Central memory CD8-positive, alpha-beta T cell (primary cell): ENCODE measurements around the gene ADPRS.

Source experiments
- ATAC-seq: fragments of 150-1000 bp; cut with Tn5 transposase; replicated peaks from 2 replicates; pipeline ENCODE4 v1.10.0; 2022; ENCODE audit warnings: mild to moderate bottlenecking, moderate FRiP score, moderate number of reproducible peaks; ENCODE audit not compliant: poor library complexity, severe bottlenecking; ENCODE audit errors: extremely low read depth
- DNase-seq, 2 donors: peaks; one replicate each; pipeline ENCODE4 v3.0.0; 2021; ENCODE audit warnings: low spot score in 2 of 2
- H3K27ac Mint-ChIP-seq: one replicate; pipeline ENCODE4 v1.8.0; 2022; ENCODE audit warnings: low read depth, mild to moderate bottlenecking, moderate library complexity, mixed read lengths
- H3K27me3 Mint-ChIP-seq: one replicate; pipeline ENCODE4 v1.8.0; 2022; ENCODE audit warnings: mixed read lengths
- H3K36me3 Mint-ChIP-seq: one replicate; pipeline ENCODE4 v1.8.0; 2022; ENCODE audit warnings: mild to moderate bottlenecking, moderate library complexity, mixed read lengths; ENCODE audit not compliant: insufficient read depth
- H3K4me1 Mint-ChIP-seq: one replicate; pipeline ENCODE4 v1.8.0; 2022; ENCODE audit warnings: mixed read lengths
- H3K4me3 Mint-ChIP-seq: one replicate; pipeline ENCODE4 v1.8.0; 2022; ENCODE audit warnings: mild to moderate bottlenecking, moderate library complexity, mixed read lengths
- H3K9me3 Mint-ChIP-seq: one replicate; pipeline ENCODE4 v1.8.0; 2022; ENCODE audit warnings: mixed read lengths

The ADPRS gene

GRCh38 chr1:36122062-36123030 is 33.7 kb downstream of the ADPRS start:
- peaks cover 6% of the 10 kb centered on the region for H3K36me3 Mint-ChIP-seq
- DNase-seq: no peak
- no peak overlapping the region for H3K27ac Mint-ChIP-seq
- no peaks in the 10 kb centered on the region for H3K9me3 Mint-ChIP-seq
- ATAC-seq: no peak
- peaks cover 54% of the 10 kb centered on the region for H3K27me3 Mint-ChIP-seq
- H3K4me3 Mint-ChIP-seq: no peak overlapping the region
- peaks cover 27% of the 10 kb centered on the region for H3K4me1 Mint-ChIP-seq

GRCh38 chr1:36123356-36123755 is 34.7 kb downstream of the ADPRS start:
- no peak overlapping the region for H3K4me3 Mint-ChIP-seq
- ATAC-seq (peak; percentile 52), DNase-seq (no peak)
- H3K27ac Mint-ChIP-seq: no peak overlapping the region
- H3K36me3 Mint-ChIP-seq: peaks cover 8% of the 10 kb centered on the region
- H3K27me3 Mint-ChIP-seq: peaks cover 54% of the 10 kb centered on the region
- H3K4me1 Mint-ChIP-seq: peaks cover 27% of the 10 kb centered on the region
- H3K9me3 Mint-ChIP-seq: no peaks in the 10 kb centered on the region

GRCh38 chr1:36124404-36125128 is 35.9 kb downstream of the ADPRS start:
- peak overlapping the region; percentile 26 for H3K27ac Mint-ChIP-seq
- no peaks in the 10 kb centered on the region for H3K9me3 Mint-ChIP-seq
- ATAC-seq (no peak), DNase-seq (no peak)
- H3K36me3 Mint-ChIP-seq: peaks cover 8% of the 10 kb centered on the region
- H3K4me1 Mint-ChIP-seq: peaks cover 27% of the 10 kb centered on the region
- H3K4me3 Mint-ChIP-seq: peak overlapping the region; percentile 59
- peaks cover 54% of the 10 kb centered on the region for H3K27me3 Mint-ChIP-seq

- Mint-ChIP-seq H3K27ac (peak within 1 kb of the TSS; percentile 26), H3K27me3 (peaks cover 49% of the 10 kb centered on the region), H3K4me3 (peak within 1 kb of the TSS; percentile 59), H3K9me3 (no peaks in the 10 kb centered on the region), H3K36me3 (peaks cover 8% of the 10 kb centered on the region), H3K4me1 (peaks cover 27% of the 10 kb centered on the region)
- ATAC-seq (no peak), DNase-seq (no peak)
Measured at GRCh38 chr1:36125129-36125991, 36.7 kb downstream of the ADPRS start, which contains the start of gene COL8A2. Gene COL8A2 (minus strand): TSS chr1:36125222. CDS start chr1:36100242, 24,980 bp downstream.

- Mint-ChIP-seq H3K9me3 (no peaks in the 10 kb centered on the region), H3K36me3 (peaks cover 8% of the 10 kb centered on the region), H3K4me3 (no peak overlapping the region), H3K27ac (no peak overlapping the region), H3K4me1 (peaks cover 27% of the 10 kb centered on the region), H3K27me3 (peaks cover 47% of the 10 kb centered on the region)
- ATAC-seq: no peak
- no peak for DNase-seq
Measured at GRCh38 chr1:36126005-36126716, 37.5 kb downstream of the ADPRS start.

- no peak overlapping the region for H3K27ac Mint-ChIP-seq
- DNase-seq (no peak), ATAC-seq (no peak)
- H3K9me3 Mint-ChIP-seq: no peaks in the 10 kb centered on the region
- H3K4me3 Mint-ChIP-seq: no peak overlapping the region
- peaks cover 27% of the 10 kb centered on the region for H3K4me1 Mint-ChIP-seq
- H3K27me3 Mint-ChIP-seq: peaks cover 41% of the 10 kb centered on the region
- peaks cover 8% of the 10 kb centered on the region for H3K36me3 Mint-ChIP-seq
Measured at GRCh38 chr1:36126797-36127500, 38.3 kb downstream of the ADPRS start.

GRCh38 chr1:36128126-36128904 is 39.6 kb downstream of the ADPRS start:
- Mint-ChIP-seq H3K4me3 (no peak overlapping the region), H3K27ac (no peak overlapping the region), H3K36me3 (peaks cover 8% of the 10 kb centered on the region), H3K27me3 (peaks cover 27% of the 10 kb centered on the region), H3K9me3 (no peaks in the 10 kb centered on the region), H3K4me1 (peaks cover 25% of the 10 kb centered on the region)
- no peak for ATAC-seq
- DNase-seq: no peak

- H3K9me3 Mint-ChIP-seq: no peaks in the 10 kb centered on the region
- DNase-seq (no peak), ATAC-seq (no peak)
- H3K27me3 Mint-ChIP-seq: peaks cover 22% of the 10 kb centered on the region
- H3K27ac Mint-ChIP-seq: no peak overlapping the region
- no peak overlapping the region for H3K4me3 Mint-ChIP-seq
- peaks cover 8% of the 10 kb centered on the region for H3K36me3 Mint-ChIP-seq
- peaks cover 21% of the 10 kb centered on the region for H3K4me1 Mint-ChIP-seq
Measured at GRCh38 chr1:36128905-36129206, 40.2 kb downstream of the ADPRS start.

- H3K4me3 Mint-ChIP-seq: no peak overlapping the region
- no peak overlapping the region for H3K27ac Mint-ChIP-seq
- H3K27me3 Mint-ChIP-seq: no peaks in the 10 kb centered on the region
- ATAC-seq: no peak
- peaks cover 11% of the 10 kb centered on the region for H3K36me3 Mint-ChIP-seq
- H3K9me3 Mint-ChIP-seq: no peaks in the 10 kb centered on the region
- DNase-seq: no peak
- peaks cover 1% of the 10 kb centered on the region for H3K4me1 Mint-ChIP-seq
Measured at GRCh38 chr1:36132029-36132428, 43.3 kb downstream of the ADPRS start.

GRCh38 chr1:36133484-36133883 is 44.8 kb downstream of the ADPRS start:
- Mint-ChIP-seq H3K9me3 (no peaks in the 10 kb centered on the region), H3K27me3 (no peaks in the 10 kb centered on the region), H3K36me3 (peaks cover 20% of the 10 kb centered on the region), H3K27ac (no peak overlapping the region), H3K4me1 (no peaks in the 10 kb centered on the region), H3K4me3 (no peak overlapping the region)
- ATAC-seq: no peak
- no peak for DNase-seq

- no peak for DNase-seq
- Mint-ChIP-seq H3K27me3 (no peaks in the 10 kb centered on the region), H3K9me3 (no peaks in the 10 kb centered on the region), H3K4me1 (no peaks in the 10 kb centered on the region), H3K27ac (no peak overlapping the region), H3K36me3 (peaks cover 24% of the 10 kb centered on the region), H3K4me3 (no peak overlapping the region)
- ATAC-seq: no peak
Measured at GRCh38 chr1:36134031-36134430, 45.3 kb downstream of the ADPRS start.
